ENCODE results near the gene TBKBP1. TPM values are rescaled to one million over a fixed set of nuclear protein-coding genes. Genes with fewer than 3 reads are reported as not detected.

TBKBP1 gene
- total RNA-seq, 1 experiment from 2014 or later = 33.2 TPM

DNA sequence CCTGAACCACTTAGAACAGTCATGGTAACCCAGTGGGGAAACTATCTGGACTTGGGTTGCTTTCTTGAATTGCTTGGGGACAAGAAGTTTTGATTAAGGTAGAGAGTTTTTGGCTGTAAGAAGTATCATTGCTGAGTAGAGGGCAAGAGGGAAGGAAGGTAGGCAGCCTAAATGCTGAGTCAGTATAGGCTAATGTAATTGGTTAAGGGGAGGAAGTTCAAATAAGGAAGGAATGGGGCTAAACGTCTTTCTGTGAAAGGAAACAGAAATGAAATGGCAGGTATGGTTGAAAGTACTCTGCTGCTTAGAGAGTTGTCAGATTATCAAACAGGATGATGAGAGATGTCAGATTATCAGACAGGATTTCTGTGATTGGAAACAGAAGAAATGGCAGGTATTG lies 23.9 kb upstream of the TBKBP1 start:
- Histone ChIP-seq H2BK5ac (ENCODE audit: insufficient read length, low read length) (no peak overlapping the region), H3T11ph (ENCODE audit: low read length) (no peak overlapping the region), H3K9ac (ENCODE audit: extremely low read depth, insufficient read length, low read length) (no peak overlapping the region), H4K8ac (replicated peaks; ENCODE audit: insufficient read length, low read depth, low read length) (no peak overlapping the region), H4K5ac (ENCODE audit: insufficient read length, low read depth, low read length) (no peak overlapping the region), H3K18ac (ENCODE audit: insufficient read length, low read depth, low read length) (no peak overlapping the region), H4K20me1 (ENCODE audit: control insufficient read depth, insufficient read depth, insufficient read length) (no peaks in the 10 kb centered on the region), H3K23me2 (ENCODE audit: insufficient read length, low read depth, low read length, poor library complexity, severe bottlenecking) (no peaks in the 10 kb centered on the region), H3K4ac (ENCODE audit: low read depth, low read length) (no peak overlapping the region), H3K79me2 (ENCODE audit: insufficient read depth, low read length) (no peaks in the 10 kb centered on the region), H2BK120ac (ENCODE audit: low read depth, low read length, poor library complexity, severe bottlenecking) (no peak overlapping the region), H2AFZ (ENCODE audit: low read length) (no peak overlapping the region), H4K91ac (ENCODE audit: insufficient read length, low read depth, low read length) (no peak overlapping the region), H3K4me2 (ENCODE audit: insufficient read depth, insufficient read length, low read length) (no peak overlapping the region), H2AK5ac (ENCODE audit: insufficient read length, low read length) (no peak overlapping the region), H3K56ac (ENCODE audit: insufficient read length, low read depth, low read length) (no peak overlapping the region), H3K79me1 (ENCODE audit: insufficient read depth, low read depth, low read length, poor library complexity, severe bottlenecking) (peaks cover 2% of the 10 kb centered on the region), H3K14ac (ENCODE audit: insufficient read depth, low read length) (no peak overlapping the region), H2BK12ac (ENCODE audit: insufficient read length, low read depth, low read length) (no peak overlapping the region), H3K27ac (ENCODE audit: insufficient read length, low read depth, low read length) (no peak overlapping the region), H3K4me1 (ENCODE audit: insufficient read depth, low read length) (peaks cover 2% of the 10 kb centered on the region), H2BK20ac (ENCODE audit: low read depth, low read length, poor library complexity, severe bottlenecking) (no peak overlapping the region), H3K23ac (ENCODE audit: insufficient read length, low read depth, low read length) (no peak overlapping the region), H3K27me3 (ENCODE audit: insufficient read depth, low read length) (no peaks in the 10 kb centered on the region), H2BK15ac (ENCODE audit: low read depth, low read length) (no peak overlapping the region), H3K9me3 (ENCODE audit: control insufficient read depth, low read depth, low read length) (no peaks in the 10 kb centered on the region)
- no peak for DNase-seq
- no CpG with 5 or more reads among the region's 1 CpG for WGBS (ENCODE audit: extremely low coverage, insufficient read length, low lambda C conversion rate)
- Mint-ChIP-seq H3K27ac (peak overlapping the region in 2 of 3 experiments; percentile 10 to 83; a peak in 5 of 7 replicates), H3K27me3 (ENCODE audit: low read depth) (no peaks in the 10 kb centered on the region), H3K4me3 (no peak overlapping the region), H3K9me3 (no peaks in the 10 kb centered on the region), H3K36me3 (ENCODE audit: insufficient read depth in 1 of 3, low read depth in 3 of 3) (peaks cover 74 to 99% (median 96%) of the 10 kb centered on the region in 3 experiments), H3K4me1 (peaks cover 3% of the 10 kb centered on the region in 2 experiments; a peak in 3 of 4 replicates)
- TF ChIP-seq, protein P1, sequence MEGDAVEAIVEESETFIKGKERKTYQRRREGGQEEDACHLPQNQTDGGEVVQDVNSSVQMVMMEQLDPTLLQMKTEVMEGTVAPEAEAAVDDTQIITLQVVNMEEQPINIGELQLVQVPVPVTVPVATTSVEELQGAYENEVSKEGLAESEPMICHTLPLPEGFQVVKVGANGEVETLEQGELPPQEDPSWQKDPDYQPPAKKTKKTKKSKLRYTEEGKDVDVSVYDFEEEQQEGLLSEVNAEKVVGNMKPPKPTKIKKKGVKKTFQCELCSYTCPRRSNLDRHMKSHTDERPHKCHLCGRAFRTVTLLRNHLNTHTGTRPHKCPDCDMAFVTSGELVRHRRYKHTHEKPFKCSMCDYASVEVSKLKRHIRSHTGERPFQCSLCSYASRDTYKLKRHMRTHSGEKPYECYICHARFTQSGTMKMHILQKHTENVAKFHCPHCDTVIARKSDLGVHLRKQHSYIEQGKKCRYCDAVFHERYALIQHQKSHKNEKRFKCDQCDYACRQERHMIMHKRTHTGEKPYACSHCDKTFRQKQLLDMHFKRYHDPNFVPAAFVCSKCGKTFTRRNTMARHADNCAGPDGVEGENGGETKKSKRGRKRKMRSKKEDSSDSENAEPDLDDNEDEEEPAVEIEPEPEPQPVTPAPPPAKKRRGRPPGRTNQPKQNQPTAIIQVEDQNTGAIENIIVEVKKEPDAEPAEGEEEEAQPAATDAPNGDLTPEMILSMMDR (conservative IDR thresholded peaks at IDR 0.05) = no peak

Measured in H9 (cell line).